GM19035 (cell line): Measurements from ENCODE around the gene IKZF4.
"Not testable (repeated sequence)": the region's sequence is repeated elsewhere in the genome, so short reads cannot be mapped to it uniquely, and the experiment has no call there.

Experiments
- ATAC-seq: cut with Tn5 transposase; IDR thresholded peaks from one replicate; pipeline ENCODE4 v1.9.1; 2021; ENCODE audit not compliant: unreplicated experiment

IKZF4 gene

DNA sequence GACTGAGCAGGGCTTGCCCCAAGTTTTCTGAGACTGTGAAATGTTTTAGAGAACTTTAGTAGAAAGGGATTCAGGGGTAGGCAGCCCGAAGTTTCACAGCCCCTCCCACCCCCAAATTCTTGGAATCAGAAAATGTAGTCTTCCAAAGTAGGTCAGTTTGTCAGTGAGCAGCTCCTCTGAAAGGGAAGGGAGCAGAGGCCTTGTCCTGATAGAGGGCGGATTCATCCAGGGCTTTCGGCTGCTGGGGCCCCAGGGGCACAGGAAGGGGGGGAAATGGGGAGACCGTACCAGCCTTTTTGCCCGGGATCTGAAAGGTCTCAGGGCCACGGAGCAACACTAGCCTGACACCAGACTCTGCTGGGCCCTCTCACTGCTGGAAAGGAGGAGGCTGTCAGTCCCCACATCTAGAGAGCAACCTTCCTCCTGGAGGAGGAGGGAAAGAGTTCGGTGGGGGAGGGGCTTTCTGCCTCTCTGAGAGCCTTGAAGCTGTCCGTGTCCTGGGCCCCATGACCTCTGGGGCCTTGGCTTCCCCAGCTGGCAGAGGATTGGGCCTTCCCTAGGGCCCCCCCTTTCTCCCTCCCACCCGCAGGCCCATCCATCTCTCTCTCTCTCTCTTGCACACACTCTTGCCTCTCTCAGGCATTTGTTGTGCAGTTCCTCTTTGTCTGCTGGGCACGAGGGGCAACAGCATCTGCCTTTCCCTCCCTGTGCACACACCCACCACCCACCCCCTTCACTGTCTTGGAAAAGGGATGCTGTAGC, at the start of gene IKZF4:
Gene IKZF4 (plus strand): TSS at position 621 of the 762 bp plus-strand sequence. CDS start 451 bp downstream, outside the sequence.
- ATAC-seq = no peak

DNA sequence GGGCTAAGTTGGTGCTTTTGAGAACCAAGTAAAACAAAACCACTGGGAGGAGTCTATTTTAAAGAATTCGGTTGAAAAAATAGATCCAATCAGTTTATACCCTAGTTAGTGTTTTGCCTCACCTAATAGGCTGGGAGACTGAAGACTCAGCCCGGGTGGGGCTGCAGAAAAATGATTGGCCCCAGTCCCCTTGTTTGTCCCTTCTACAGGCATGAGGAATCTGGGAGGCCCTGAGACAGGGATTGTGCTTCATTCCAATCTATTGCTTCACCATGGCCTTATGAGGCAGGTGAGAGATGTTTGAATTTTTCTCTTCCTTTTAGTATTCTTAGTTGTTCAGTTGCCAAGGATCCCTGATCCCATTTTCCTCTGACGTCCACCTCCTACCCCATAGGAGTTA, 48.8 kb upstream of the IKZF4 start:
- no peak for ATAC-seq

DNA sequence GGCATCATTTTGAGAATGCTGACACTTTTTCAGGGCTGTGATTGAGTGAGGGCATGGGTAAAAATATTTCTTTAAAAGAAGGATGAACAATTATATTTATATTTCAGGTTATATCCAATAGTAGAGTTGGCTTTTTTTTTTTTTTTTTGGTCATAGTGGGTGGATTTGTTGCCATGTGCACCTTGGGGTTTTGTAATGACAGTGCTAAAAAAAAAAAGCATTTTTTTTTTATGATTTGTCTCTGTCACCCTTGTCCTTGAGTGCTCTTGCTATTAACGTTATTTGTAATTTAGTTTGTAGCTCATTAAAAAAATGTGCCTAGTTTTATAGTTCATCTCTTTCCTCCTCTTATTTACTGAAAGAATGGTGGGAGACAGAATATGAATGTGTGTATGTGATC, 48.4 kb upstream of the IKZF4 start:
- no peak for ATAC-seq

DNA sequence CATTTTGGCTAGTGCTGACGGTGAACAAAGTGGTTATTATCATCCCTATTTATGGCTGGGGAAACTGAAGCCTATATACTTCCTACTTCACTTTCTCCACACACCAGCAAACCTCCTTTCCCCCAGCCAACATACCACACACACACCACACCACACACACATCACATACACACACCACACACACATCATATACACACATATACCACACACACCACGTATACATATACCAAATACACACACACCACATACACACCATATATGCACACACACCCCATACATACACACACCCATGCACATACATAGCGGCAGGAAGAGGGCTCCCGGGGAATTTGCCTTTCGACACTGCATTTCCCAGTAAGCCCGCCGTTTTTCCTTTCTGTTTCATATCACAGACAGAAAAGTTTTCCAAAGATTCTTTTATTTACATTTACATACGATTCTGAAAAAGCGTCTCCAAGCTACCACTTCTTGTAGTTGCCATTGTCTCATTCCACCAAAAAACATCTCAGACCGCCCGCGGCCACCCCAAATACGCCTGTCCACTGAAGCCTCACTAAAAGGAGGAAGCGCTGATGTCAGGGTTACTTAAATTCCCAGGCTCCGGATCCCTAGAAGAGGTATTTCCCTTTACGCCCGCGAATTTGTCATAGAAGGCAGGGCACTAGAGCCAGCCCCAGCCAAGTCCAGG, 47.8 kb upstream of the IKZF4 start:
- ATAC-seq = no peak

DNA sequence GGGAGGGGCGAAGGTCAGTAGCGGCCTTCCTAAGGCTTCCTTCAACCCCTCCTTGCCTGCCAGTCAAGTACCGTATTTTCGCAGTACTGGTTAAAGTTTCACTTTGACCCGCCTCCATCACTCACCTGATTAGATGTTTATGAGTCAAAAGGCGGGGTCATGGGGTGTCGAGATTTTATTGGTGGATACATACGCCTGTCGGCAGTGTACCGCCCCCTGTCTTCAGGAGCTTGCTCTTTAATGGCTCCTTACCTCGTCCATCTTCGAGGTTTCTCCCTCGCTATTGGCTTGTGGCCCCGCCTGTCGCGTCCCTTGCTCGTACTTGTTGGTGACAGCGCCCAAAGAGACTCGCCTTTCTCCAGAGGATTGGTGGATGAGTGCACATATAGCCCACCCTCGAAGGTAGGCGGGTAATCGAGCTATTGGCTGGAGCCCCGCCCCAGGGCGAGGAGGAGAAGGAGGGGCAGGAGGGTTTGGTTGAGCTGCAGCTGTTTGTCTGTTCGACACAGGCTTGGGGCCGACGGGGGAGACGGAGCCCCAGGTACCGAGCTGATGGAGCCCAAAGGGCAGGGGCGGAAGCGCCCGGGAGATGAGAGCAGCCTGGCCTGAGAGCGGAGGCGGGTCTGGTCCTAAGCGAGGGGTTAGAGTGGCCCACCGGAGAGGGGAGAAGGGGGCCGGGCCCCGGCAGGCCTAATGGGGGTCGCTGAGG, 47.1 kb upstream of the IKZF4 start, which contains the start of gene RAB5B:
Gene RAB5B (plus strand): TSS at position 480 of the 709 bp plus-strand sequence. CDS start 12,883 bp downstream, outside the sequence.
- peak; percentile 94 for ATAC-seq

DNA sequence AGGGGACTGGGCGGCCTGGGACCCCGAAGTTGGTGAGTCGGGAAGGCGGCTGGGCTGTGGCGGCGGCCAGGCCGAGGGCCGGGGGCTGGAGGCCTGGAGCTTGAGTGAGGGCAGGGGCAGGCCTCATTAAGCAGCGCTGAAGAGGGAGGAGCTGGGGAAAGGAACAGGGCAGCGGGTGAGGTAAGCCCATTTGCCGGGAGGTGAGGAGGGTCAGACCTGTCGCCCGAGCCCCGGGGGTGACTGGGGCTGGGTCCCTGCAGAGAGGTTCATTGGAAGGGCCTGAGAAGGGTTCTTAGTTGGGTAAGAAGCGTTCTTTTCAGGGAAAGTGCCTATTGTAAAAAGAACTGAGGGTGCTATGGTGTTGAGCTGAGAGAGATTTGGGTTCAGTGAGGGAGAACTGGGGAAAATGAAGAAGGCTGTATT, 46.5 kb upstream of the IKZF4 start:
- ATAC-seq = peak; percentile 20

DNA sequence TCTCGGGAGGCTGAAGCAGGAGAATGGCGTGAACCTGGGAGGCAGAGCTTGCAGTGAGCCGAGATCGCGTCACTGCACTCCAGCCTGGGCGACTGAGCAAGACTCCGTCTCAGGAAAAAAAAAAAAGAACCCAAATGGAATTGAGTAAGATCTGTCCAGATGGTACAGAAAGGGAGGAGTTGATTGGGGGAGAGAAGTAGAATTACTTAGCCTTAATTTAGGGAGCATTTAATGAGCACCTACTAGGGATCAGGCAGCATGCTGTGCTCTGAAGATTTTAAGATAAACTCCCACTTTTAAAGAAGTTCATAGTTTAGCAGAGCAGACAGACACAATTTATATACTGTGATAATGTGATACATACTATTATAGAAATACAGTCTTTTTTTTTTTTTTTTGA, 42.5 kb upstream of the IKZF4 start:
- ATAC-seq = no peak

DNA sequence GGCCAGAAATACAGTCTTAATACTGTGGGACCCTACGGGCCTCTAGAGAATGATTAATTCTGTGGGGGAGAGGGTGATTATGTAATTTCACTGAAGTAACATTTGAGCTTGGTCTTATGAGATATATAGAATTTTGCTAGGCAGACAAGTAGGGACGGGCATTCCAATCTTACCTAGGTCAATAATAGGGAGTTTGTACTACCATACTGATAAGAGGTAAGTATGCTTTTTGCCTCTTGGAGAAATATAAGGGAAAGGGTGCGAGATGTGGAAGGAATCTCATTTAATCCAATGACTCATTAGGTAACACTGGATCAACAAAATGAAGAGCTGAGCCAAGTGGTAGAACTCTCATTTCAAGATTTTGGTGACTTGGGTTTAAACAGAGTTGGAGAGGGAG, 41.8 kb upstream of the IKZF4 start:
- no peak for ATAC-seq

DNA sequence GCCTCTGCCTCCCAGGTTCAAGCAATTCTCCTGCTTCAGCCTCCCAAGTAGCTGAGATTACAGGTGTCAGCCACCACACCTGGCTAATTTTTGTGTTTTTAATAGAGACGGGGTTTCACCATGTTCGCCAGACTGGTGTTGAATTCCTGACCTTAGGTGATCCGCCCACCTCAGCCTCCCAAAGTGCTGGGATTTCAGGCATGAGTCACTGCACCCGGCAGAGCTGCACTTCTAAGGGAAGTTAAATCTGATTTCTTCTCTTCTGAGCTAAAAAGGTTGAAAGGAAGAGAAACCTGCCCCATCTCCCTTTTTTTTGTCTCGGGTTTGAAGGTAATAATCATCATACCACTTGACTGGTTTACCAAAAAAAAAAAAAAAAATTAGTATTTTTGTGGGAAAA, 39.0 kb upstream of the IKZF4 start:
- not testable (repeated sequence) for ATAC-seq

DNA sequence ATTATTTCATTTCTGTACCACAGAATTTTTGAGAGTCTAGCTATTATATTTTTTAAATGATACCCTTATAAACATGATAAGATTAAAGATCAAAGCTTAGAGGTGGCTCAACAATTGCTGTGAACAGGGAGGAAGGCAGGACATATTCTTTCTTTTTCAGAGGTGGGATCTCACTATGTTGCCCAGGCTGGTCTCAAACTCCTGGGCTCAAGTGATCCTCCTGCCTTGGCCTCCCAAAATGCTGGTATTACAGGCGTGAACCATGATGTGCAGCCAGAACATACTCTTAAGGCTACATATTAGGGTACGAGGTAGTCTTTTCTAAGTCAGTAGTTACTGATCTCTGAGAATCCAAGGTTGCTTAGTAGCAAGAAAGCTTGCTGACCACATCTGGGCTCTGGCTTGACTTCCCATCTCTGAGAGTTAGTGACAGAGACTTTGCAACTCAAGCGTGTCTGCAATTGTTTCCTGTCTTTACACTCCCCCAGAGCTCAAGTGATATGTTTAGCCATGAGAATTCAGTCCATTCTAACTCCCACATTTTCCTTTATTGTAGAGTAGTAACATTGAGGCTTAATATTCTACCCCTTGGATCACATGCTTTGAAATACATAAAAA, 38.4 kb upstream of the IKZF4 start:
- no peak for ATAC-seq

DNA sequence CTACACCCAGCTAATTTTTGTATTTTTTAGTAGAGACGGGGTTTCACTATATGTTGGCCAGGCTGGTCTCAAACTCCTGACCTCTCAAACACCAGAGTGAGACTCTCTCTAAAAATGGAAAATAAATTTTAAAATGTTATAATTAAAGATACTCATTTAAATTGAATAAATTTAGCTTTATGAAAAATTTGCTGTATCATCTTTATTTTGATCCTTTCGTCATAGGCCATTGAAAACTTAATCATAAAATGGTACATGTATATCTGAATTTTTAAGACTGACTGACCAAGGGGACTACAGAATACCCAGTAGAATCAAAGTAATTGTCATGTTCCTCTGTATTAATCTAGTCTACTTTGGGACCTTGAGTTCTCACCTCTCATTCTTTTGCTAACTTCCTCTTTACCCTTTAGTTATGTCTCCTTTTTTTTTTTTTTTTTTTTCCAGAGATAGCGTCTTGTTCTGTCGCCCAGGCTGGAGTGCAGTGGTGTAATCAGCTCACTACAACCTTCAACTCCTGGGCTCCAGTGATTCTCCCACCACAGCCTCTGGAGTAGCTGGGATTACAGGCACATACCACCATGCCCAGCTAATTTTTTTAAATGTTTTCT, 37.5 kb upstream of the IKZF4 start:
- no peak for ATAC-seq

DNA sequence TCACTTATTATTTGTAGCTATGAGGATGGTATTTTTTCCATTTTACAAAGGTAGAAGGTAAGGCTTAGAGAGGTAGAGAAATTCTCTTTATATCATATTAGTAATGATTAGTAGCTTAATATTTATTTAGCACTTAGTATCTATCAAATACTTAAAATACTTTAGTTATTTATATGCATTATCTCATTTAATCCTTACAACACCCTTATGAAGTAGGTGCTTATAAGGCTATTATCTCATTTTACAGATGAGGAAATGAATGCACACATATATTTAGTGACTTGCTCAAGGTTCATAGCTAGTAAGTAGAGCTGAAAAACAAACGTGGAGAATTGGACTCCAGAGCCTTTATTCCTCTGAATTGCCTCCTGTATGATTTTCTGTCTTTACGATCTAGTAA, 36.0 kb upstream of the IKZF4 start:
- ATAC-seq = no peak

DNA sequence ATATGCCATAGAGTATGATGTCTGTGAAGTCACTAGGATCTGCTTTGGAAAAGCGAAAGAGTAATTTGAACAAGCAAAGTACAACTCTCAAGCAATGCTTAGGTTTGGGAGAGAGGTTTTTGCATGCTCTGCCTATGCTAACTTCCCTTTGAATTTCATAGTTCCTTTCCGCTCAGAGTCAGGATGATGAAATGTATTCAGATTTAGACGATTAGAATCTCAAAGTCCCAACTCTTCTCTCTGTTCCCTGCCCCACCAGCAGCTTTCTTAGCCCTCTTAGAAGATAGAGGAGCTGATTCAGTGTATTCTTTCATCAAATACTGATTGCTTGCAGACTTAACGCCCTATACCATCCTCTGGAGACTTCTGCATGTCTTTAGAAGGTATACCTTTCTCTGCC, 35.5 kb upstream of the IKZF4 start:
- ATAC-seq = no peak

DNA sequence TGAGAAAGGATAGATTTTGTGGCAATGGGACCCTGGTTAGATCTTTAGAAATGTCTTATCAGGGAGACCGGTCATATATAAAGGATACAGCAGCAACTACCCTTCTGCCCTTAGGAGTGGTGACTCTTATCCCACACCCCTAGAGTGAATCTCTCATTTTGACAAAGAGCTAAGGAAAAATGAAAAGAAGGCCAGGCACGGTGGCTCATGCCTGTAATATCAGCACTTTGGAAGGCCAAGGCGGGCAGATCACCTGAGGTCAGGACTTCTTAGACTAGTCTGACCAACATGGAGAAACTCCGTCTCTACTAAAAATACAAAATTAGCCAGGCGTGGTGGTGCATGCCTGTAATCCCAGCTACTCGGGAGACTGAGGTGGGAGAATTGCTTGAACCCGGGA, 34.9 kb upstream of the IKZF4 start:
- not testable (repeated sequence) for ATAC-seq

DNA sequence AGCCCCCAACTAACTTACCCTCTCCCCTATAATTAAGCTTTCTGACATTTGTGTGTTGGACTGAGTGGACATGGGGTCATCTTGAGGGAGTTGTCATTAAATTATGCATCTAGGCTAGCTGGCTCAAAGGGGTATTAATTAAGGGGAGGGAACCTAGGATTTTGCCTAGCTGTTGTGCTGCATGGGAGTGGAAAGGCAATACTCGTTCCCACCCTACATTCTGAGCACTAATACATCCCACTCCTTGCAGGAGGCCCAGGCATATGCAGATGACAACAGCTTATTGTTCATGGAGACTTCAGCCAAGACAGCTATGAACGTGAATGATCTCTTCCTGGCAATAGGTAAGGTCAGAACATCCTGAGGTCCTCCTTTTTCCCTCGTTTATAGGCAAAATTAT, 29.7 kb upstream of the IKZF4 start:
- ATAC-seq = no peak

DNA sequence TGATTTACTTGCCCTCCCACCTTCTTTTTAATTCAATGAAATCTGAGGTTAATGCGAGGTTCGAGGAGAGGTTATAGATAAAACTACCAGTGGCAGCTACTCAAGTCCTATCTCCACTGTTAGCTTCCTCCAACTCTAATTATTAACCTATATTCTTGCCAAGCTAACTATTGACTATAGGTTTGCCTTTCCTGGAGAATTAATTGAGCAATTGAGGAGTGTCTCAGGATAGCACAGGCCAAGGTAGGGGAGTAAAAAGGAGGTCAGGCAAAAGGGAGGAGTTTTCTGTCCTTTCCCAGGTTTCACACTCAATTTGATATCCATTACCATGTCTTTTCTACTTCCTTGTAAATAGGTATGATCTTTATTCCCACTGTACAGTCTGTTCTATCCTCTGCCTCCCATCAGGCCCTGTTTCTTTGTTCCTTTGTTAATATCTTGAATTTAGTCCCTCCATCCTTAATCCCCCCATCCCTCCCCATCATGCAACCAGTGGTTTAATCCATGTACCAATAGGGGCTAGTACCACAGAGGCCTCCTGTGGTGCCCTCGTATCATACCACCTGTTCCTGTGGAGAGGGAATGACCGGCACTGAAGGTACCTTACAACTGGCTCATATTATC, 27.5 kb upstream of the IKZF4 start:
- no peak for ATAC-seq

DNA sequence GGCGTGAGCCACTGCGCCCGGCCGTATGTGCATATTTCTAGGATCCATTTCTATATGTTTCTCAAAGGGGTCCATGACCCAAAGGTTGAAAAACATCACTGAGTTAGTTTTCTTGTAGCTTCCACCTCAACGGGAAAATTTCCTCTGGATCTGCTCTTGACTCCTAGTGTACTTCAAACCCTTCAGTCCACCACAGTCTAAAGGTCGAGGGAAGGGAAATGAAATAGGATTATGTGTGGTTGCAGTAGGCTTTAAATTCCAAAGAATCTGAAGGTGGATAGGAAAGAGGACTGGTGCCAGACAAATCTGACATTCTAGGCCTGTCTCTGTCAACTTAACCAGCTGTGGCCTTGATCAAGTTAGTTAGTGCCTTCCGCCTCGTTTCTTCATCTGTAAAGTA, 25.5 kb upstream of the IKZF4 start:
- no peak for ATAC-seq

DNA sequence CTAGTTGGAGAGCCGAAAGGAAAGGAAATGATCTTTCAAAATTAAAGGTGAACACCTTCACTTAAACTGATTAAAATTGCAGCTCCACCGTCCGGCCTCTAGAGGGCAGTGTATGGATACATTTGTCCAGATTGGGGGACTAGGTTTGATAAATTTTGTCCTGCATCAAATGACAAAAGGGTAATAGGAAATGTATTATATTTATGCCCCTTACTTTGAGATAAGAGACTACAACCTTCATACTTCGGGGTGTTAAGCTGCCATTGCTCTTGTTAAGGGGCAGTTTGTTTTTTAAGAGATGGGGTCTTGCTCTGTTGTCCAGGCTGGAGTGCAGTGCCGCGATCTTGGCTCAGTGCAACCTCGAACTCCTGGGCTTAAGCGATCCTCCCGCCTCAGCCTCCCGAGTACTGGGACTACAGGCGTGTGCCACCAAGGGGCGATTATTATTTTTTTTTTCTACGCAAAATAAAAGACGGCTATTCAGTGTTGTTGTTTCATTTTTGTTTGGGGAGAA, 24.6 kb upstream of the IKZF4 start:
- no peak for ATAC-seq

DNA sequence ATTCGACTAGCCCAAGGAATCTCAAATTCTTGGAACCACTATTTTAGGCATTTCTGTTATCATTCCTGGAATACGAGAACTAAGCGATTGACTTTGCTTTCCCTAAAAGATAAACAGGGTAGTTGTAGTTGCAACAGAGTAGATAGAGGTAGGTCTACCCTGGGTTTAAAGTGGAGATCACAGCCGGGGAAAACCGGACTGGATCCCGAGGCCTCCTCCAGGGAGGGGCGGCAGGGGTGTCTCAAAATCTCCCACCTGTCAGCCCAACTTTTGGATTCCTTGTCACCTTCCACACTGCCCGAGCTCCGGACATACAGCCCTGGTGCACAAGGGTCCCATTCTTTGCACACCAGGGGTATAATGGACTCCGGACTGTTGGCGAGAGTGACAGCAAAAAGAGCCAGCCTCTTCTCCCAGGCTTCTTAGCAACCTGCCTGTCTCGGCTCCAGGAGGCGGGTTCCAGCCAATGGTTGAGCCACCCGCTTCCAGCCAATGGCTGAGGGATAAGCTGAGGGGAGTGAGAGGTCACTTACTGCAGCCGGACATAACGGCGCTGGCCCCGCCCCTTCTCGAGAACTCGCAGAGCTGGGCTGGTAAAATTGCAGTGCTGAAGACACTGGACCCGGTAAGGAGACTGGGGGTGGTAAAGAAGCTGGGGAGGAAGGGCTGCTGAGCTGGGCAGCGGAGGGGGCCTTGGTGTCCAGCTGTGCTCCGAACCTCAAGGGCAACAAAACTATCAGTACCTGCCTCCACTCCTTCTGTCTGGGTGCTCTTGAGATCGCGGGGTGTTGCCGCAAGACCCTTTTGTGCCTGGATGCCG, 23.9 kb upstream of the IKZF4 start, which contains the start of gene SUOX:
Gene SUOX (plus strand): TSS at position 562 of the 820 bp plus-strand sequence. CDS start 4,946 bp downstream, outside the sequence.
- ATAC-seq = peak; percentile 99
